ENCODE data around the gene TBC1D14.

TBC1D14 gene

DNA sequence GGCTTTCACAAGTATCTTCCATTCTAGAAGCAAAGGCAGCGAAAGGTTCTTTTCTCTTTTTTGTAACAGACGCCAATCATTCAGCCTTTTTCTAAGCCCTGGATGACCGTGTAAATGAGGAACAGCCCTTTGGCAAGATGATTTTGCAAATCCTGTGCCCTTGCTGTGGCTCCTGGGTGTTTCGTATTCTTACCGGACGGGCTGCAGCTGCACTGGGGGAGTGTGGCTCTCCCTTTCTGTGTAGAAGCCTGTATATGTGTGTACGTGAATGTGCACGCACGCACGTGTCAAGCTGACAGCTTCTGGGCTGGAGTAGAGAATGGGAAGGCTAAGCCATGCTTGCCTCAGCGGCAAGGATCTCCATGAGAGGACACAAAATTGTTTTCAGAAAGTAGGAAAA is 150.0 kb downstream of the TBC1D14 start:
- Histone ChIP-seq H3K36me3 (replicated peaks) (peaks cover 49% of the 10 kb centered on the region), H3K4me3 (ENCODE audit: low read depth, low read length) (no peak overlapping the region), H3K27me3 (replicated peaks) (no peaks in the 10 kb centered on the region), H3K27ac (no peak overlapping the region)
- TF ChIP-seq, protein P1, sequence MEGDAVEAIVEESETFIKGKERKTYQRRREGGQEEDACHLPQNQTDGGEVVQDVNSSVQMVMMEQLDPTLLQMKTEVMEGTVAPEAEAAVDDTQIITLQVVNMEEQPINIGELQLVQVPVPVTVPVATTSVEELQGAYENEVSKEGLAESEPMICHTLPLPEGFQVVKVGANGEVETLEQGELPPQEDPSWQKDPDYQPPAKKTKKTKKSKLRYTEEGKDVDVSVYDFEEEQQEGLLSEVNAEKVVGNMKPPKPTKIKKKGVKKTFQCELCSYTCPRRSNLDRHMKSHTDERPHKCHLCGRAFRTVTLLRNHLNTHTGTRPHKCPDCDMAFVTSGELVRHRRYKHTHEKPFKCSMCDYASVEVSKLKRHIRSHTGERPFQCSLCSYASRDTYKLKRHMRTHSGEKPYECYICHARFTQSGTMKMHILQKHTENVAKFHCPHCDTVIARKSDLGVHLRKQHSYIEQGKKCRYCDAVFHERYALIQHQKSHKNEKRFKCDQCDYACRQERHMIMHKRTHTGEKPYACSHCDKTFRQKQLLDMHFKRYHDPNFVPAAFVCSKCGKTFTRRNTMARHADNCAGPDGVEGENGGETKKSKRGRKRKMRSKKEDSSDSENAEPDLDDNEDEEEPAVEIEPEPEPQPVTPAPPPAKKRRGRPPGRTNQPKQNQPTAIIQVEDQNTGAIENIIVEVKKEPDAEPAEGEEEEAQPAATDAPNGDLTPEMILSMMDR (IDR thresholded peaks at IDR 0.05; ENCODE audit: low read depth, low read length, missing control alignments), result no peak
- in situ Hi-C loops (cut with HindIII; ENCODE audit: low pct_ligation_motif_present, low sequenced_read_pairs), result no loop called here
- no peak for DNase-seq

DNA sequence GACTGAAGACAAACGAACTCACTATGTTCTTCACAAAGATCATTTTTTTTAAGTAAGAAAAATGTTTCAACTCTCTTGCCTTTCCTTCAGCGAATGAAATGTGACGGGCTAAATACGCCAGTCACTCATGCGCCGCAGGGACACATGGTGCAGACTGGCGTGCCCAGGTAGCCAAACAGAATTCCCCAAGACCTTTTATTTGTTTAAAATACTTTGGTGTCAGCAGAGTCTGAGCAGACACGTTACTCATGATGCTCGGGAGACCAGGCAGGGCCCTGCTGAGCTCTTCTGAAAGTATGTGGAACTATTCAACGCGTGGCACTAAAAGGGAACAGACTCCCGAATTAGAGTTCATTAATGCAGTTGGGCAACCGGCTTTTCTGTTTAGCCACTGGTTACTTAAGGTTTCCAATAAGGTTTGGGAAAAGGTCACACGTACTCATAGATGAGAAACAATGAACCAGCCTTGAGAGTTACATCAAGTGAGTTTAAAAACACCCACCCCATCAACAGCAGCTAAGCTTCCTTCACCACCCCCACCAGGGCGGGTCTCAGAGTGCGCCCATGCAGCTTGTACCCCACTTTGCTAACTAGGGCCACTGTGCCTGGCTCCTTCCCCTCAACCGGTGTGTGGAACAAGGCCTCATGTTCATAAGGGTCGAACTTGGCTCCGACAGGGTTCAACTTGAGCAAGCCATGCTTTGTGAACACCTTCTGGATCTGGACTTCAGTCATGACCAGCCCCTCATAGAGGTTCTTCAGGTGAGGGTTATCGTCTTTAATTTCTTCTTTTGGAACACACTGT is 150.9 kb downstream of the TBC1D14 start:
- no peak for DNase-seq
- Histone ChIP-seq H3K4me3 (ENCODE audit: low read depth, low read length) (no peak overlapping the region), H3K36me3 (replicated peaks) (peaks cover 53% of the 10 kb centered on the region), H3K27me3 (replicated peaks) (no peaks in the 10 kb centered on the region), H3K27ac (no peak overlapping the region)
- in situ Hi-C loops (cut with HindIII; ENCODE audit: low pct_ligation_motif_present, low sequenced_read_pairs), result no loop called here
- TF ChIP-seq, protein P1 (IDR thresholded peaks at IDR 0.05; ENCODE audit: low read depth, low read length, missing control alignments), result no peak

DNA sequence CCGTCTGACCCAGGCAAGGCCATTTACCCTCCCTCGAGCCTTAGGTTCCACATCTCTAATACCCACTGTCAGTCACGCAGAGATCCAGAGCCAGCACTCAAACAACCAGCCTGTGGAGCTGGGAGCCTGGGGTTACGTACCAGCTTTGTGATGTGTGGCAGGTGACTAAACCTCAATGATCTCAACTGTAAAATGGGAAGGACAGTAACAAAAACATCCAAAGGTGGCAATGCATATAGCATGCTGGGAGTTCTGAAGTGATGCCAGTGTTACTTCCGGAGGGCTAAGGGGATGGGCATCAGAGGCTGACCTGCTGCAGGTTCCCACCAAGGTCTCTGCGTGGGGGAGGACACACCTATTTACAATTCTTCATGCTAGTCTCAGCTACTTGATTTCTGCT is 152.2 kb downstream of the TBC1D14 start:
- Histone ChIP-seq H3K4me3 (ENCODE audit: low read depth, low read length) (no peak overlapping the region), H3K27ac (no peak overlapping the region), H3K36me3 (replicated peaks) (peaks cover 47% of the 10 kb centered on the region), H3K27me3 (replicated peaks) (no peaks in the 10 kb centered on the region)
- in situ Hi-C loops (cut with HindIII; ENCODE audit: low pct_ligation_motif_present, low sequenced_read_pairs), result no loop called here
- DNase-seq, result no peak
- TF ChIP-seq, protein P1 (IDR thresholded peaks at IDR 0.05; ENCODE audit: low read depth, low read length, missing control alignments), result no peak

DNA sequence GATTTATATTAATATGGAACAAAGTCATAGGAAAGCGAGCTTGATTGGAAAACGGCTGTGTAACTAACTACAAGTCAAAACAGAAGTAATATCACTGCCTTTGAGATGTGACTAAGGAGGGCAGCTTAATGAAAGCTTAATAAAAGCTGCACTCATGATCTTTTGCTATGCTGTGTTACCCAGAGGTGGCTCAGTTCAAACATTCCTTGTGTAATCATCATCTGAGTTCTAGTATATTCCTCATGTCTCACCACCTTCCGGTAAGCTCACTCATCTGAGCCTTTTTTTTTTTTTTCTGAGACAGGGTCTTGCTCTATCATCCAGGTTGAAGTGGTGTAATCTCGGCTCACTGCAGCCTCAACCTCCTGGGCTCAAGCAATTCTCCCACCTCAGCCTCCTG is 153.2 kb downstream of the TBC1D14 start:
- H3K27ac ChIP-seq, result no peak overlapping the region
- in situ Hi-C loops (cut with HindIII; ENCODE audit: low pct_ligation_motif_present, low sequenced_read_pairs), result no loop called here
- H3K4me3 ChIP-seq (ENCODE audit: low read depth, low read length), result no peak overlapping the region
- H3K27me3 ChIP-seq (replicated peaks), result no peaks in the 10 kb centered on the region
- H3K36me3 ChIP-seq (replicated peaks), result peaks cover 47% of the 10 kb centered on the region
- DNase-seq, result no peak
- TF ChIP-seq, protein P1 (IDR thresholded peaks at IDR 0.05; ENCODE audit: low read depth, low read length, missing control alignments), result no peak

DNA sequence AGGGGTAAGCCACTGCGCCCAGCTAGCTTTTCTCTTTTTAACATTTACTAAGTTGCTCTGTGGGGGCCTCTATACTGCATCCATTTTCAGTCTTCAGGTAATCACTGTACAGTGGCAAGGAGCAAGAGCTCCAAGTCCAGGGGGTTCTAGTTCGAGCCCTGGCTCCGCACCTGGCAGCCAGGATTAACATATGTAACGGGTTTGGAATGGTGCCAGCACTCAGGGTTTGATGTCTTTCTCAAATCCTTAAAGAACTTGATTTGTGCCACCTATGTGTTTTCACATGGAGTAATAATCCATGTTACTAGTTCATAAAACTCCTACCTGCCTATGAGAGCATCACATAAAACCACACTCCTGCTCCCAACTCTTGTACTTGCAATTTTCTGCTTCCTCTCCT is 153.7 kb downstream of the TBC1D14 start:
- DNase-seq, result no peak
- Histone ChIP-seq H3K27me3 (replicated peaks) (no peaks in the 10 kb centered on the region), H3K27ac (no peak overlapping the region), H3K36me3 (replicated peaks) (peaks cover 45% of the 10 kb centered on the region), H3K4me3 (ENCODE audit: low read depth, low read length) (no peak overlapping the region)
- TF ChIP-seq, protein P1 (IDR thresholded peaks at IDR 0.05; ENCODE audit: low read depth, low read length, missing control alignments), result no peak
- in situ Hi-C loops (cut with HindIII; ENCODE audit: low pct_ligation_motif_present, low sequenced_read_pairs), result no loop called here

DNA sequence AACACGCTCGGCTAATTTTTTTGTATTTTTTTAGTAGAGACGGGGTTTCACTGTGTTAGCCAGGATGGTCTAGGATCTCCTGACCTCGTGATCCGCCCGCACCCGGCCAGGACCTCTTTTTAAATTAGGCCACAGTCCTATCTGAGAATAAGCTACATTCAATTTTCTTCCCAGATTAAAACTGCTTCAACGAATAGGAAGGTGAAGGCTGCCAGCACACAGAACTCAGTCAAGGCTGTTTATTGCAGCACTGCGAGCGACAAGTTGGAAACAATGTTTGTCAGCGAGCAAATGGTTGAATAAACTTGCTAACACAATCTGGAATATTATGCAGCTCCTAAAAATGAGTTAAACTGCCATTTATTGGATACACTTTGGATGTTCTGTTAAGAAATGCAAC is 156.4 kb downstream of the TBC1D14 start:
- Histone ChIP-seq H3K4me3 (ENCODE audit: low read depth, low read length) (no peak overlapping the region), H3K27ac (no peak overlapping the region), H3K27me3 (replicated peaks) (no peaks in the 10 kb centered on the region), H3K36me3 (replicated peaks) (peaks cover 21% of the 10 kb centered on the region)
- TF ChIP-seq, protein P1 (IDR thresholded peaks at IDR 0.05; ENCODE audit: low read depth, low read length, missing control alignments), result no peak
- DNase-seq, result no peak
- in situ Hi-C loops (cut with HindIII; ENCODE audit: low pct_ligation_motif_present, low sequenced_read_pairs), result no loop called here
